PC-9 (cell line): Measurements from ENCODE around the gene RPA3.

Experiments used
- CTCF ChIP-seq: fragments of 200-600 bp; sonication (generic); conservative IDR thresholded peaks from 2 replicates; pipeline ENCODE4 v1.6.1; 2017; ENCODE audit warnings: mixed run types, antibody characterized with exemption, mild to moderate bottlenecking, moderate library complexity
- EZH2 ChIP-seq: fragments of 200-600 bp; sonication (generic); IDR thresholded peaks from 2 replicates; pipeline ENCODE4 v1.8.0; 2017; ENCODE audit warnings: antibody characterized with exemption, low read depth

- no peak for TF ChIP-seq CTCF
- no peak for TF ChIP-seq EZH2
These were observed 19.0 kb downstream of the RPA3 start for GRCh38 chr7:7699380-7699779.
